IPS-11a (cell line): Measurements from ENCODE around the gene TXNDC15.

ENCODE experiments used
- H3K4me3 ChIP-seq: one replicate; pipeline ENCODE4 v1.5.1; 2013; ENCODE audit warnings: low read depth, low read length, control low read depth

Gene TXNDC15

GRCh38 chr5:134917070-134917815, 43.1 kb downstream of the TXNDC15 start:
- no peak overlapping the region for H3K4me3 ChIP-seq

GRCh38 chr5:134918861-134919260, 44.7 kb downstream of the TXNDC15 start:
- no peak overlapping the region for H3K4me3 ChIP-seq

GRCh38 chr5:134920848-134921575, 46.8 kb downstream of the TXNDC15 start:
- H3K4me3 ChIP-seq, result no peak overlapping the region

- no peak overlapping the region for H3K4me3 ChIP-seq
Measured at GRCh38 chr5:134932508-134932907, 58.3 kb downstream of the TXNDC15 start.

DNA sequence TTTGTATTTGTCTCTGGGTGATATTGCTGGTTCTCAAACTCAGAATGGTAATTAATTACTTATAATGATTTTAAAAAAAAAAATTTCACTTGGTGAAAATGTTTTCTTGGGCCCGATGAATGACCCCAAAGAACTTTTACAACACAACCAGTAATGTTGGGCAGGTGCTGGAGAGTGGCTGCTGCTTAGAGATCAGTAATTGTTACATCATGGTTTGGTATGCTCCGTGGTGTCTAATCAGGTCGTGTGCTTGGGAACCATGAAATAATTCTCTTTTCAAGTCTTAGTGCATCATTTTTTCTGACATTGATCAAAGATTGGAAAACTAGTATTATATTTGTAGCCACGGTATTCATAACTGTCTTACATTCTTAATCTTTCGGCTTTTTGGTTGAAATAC, 60.0 kb downstream of the TXNDC15 start:
- no peak overlapping the region for H3K4me3 ChIP-seq

DNA sequence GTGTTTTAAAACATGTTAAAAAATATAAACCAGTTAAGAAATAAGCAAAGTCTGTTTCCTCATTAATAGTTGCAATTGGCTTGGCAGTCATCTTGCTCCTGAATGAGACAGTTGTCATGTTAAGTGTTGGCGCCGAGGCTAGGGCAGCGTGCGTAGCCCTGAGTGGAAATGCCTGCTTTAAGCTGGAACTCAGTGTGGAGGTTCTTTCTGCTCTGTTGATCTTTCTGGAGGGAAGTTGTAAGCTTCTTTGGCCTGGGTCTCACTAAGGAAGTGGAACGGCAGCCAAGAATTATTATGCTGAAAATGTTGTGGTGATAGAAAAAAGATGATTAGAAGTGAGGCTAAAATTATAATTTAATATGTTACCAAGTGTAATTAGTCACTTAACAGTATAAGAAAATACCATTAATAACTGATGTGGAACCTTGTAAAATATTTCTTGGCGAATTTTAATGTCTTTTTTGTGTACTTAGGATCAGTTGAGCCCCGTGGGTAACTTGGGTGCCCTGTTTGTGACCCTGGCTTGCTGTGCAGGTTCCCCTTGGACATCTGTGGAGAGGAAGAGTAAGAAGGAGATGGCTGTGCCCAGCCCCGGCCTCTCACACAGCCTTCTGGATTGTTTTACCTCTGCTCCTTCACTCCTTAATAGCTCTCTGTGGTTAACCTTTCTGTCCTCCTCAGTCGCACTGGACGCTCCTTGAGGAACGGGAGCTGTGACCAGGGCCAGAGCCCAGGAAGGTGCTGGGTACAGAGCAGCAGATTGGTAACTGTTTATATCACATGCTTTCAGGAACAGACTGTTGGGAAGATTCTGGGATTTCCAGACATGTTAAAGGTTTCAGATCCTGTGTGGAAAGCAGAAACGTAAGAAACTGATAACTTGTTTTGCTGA, 61.8 kb downstream of the TXNDC15 start:
- no peak overlapping the region for H3K4me3 ChIP-seq

DNA sequence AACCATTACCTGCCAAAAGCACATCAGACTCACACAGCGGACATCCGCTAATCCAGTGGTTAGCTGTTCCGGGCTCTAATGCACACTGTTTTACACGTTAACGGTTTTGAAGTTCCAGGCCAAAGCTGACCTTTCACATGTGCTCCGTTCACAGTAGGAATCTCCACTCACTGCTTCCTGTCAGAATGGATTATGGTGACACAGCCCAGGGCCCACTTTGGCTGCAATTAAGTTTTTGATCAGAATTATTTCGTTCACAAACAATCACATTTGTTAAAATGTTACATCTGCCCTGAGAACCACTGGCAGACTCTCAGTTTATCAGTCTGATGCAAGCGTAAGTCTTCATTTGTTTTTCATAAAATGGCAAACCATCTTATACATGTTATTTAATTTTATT, 63.4 kb downstream of the TXNDC15 start:
- H3K4me3 ChIP-seq, result no peak overlapping the region

- H3K4me3 ChIP-seq, result no peak overlapping the region
Measured at GRCh38 chr5:134938030-134938429, 63.9 kb downstream of the TXNDC15 start.

- H3K4me3 ChIP-seq, result no peak overlapping the region
Measured at GRCh38 chr5:134939500-134939899, 65.3 kb downstream of the TXNDC15 start.

GRCh38 chr5:134943547-134943946, 69.4 kb downstream of the TXNDC15 start:
- no peak overlapping the region for H3K4me3 ChIP-seq

DNA sequence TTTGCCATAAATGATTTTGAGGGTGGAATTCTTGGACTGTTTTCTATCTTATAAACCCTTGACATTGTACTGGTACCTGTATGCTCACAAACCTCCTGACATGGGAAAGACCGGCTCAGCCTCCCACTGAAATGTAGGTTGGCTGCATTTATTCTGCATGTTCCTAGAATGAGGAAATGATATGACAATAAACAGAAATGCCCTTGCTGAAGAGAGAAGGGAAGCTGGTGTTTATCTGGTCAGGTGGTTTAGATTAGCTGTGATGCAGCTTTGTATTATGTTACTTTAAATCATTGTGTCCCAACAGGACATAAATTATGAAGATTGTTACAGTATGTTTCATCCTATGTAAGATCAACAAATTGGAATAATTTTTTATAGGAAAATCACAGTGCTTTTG, 70.5 kb downstream of the TXNDC15 start:
- H3K4me3 ChIP-seq, result no peak overlapping the region

DNA sequence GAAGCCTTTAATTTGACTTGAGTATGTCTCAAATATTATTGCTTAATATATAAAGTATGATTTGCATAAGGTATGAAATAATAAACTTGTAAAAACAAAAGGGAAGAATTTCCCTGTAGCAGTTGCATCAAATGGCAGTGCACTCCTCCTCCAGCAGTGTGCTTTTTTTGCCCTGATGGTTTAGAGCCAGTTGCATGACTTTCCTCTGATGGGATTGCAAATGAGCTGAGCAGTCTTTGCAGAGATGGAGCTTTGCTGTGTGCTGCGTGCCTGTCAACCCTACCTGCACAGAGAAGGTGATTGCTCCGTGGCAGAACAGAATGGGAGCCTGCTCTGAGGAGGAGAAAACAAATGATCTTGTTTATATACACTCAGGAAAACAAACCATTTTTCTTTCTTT, 70.9 kb downstream of the TXNDC15 start:
- H3K4me3 ChIP-seq, result no peak overlapping the region

GRCh38 chr5:134948911-134949310, 74.7 kb downstream of the TXNDC15 start:
- no peak overlapping the region for H3K4me3 ChIP-seq

- H3K4me3 ChIP-seq, result no peak overlapping the region
Measured at GRCh38 chr5:134949316-134949715, 75.1 kb downstream of the TXNDC15 start.
